ENCODE measurements around the gene CYB5R3.
"Not testable (repeated sequence)": the region's sequence is repeated elsewhere in the genome, so short reads cannot be mapped to it uniquely, and the experiment has no call there.

Gene CYB5R3

DNA sequence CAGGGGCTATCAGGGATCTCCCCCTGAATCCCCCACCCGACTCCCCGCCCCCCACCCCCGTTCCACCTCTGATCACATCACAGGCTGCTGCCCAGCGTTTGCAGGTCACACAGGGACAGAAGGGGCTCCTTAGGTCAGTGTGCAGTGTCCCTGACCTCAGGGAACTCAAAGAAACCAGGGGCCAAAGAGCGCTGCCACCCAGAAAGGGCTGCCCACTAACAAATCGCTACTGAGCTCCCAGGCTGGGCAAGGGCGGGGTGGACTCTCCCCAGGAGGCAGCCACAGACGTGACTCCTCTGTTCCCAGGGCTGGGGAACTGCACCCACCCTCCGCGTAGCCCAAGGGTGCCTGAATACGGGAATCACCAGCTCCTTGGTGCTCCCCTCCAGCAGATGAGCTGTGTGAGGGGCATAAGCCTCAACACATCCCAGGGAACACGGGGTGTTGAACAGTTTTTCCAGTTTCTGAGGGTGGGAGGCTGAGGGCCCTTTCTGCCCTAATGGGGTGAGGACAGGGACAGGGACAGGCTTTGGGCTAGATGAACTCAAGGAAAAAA, 24.6 kb downstream of the CYB5R3 start:
- DNase-seq (ENCODE audit: low read depth, low spot score): no peak

DNA sequence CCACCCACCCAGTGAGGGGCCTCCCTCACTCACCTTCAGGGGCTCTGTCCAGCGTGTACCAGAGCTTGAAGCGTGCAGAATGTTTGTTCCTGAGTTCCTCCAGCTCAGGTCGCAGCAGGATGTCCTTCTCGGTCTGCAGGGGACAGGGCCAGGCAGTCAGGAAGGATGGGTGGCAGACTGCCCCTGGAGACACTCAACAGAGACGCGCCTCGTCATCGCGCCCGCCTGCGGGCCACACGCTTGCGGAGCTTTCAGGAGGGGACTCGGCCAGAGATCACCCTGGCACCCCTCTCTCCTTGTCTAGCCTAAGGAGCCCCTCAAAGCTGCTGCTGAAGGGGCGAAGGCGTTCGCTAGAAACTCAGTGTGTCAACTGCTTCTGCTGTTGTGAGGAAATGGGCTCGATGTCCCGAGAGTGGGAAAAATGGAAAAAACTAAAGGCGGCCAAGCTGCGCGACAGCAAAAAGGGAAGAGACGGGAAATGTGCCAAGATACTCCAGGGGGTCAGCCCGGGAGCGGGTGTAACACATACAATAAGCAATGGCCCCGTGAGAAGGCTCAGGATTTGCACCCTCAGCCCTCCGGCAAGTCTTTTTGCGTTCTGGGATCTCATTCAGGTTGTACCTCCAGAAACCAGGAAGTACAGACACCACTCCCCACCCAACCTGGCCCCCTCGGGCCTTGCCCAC, 25.3 kb downstream of the CYB5R3 start:
- DNase-seq (ENCODE audit: low read depth, low spot score): no peak

GRCh38 chr22:42623301-42623751, 25.9 kb downstream of the CYB5R3 start:
- DNase-seq (ENCODE audit: low read depth, low spot score): no peak

DNA sequence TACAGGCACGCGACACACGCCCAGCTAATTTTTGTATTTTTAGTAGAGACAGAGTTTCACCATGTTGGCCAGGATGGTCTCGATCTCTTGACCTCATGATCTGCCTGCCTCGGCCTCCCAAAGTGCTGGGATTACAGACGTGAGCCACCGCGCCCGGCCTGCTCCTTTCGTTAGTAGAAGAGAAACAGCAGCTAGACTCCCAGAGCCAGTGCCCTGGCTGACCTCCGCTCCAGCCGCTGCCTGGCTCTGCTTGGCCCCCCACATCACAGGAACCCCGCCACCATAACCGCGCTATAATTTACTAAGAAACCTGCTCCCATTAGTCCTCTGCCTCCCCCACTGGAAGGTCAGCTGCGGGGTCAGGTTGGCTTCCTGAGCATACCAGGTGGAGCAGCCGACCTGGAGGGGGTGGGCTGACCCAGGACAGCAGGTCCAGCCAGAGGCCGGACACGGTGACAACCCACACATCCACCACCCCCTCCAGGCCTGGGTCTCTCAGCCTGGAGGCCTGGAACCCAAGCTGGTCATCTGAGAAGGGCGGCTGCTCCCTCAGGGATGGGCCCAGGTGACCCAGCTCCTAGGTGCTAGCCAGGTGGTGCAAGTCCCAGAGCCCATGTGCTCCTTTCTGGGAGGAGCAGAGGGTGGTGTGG, 27.0 kb downstream of the CYB5R3 start:
- no peak for DNase-seq (ENCODE audit: low read depth, low spot score)

- peak; percentile 88 for DNase-seq (ENCODE audit: low read depth, low spot score)
These were observed 27.6 kb downstream of the CYB5R3 start for GRCh38 chr22:42621505-42622002.

DNA sequence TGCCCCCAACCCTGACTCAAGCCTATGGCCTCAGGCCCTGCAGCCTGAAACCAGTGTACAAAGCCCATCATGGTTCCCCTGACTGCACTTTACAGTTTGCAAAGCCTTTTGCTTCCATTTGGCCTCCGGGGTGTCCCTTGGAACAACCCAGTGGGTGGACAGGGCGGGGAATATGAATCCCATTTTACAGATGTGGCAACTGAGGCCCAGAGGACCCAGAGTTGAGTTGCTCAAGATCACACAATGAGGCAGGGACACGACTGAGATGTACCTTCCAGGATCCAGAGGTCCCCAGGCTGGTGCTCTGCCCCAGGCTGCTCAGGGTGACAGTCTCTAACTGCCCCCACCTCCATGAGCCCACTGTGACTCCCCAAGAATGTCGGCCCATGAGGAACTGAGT, 29.1 kb downstream of the CYB5R3 start:
- no peak for DNase-seq (ENCODE audit: low read depth, low spot score)

GRCh38 chr22:42619261-42620063, 29.7 kb downstream of the CYB5R3 start:
- no peak for DNase-seq (ENCODE audit: low read depth, low spot score)

DNA sequence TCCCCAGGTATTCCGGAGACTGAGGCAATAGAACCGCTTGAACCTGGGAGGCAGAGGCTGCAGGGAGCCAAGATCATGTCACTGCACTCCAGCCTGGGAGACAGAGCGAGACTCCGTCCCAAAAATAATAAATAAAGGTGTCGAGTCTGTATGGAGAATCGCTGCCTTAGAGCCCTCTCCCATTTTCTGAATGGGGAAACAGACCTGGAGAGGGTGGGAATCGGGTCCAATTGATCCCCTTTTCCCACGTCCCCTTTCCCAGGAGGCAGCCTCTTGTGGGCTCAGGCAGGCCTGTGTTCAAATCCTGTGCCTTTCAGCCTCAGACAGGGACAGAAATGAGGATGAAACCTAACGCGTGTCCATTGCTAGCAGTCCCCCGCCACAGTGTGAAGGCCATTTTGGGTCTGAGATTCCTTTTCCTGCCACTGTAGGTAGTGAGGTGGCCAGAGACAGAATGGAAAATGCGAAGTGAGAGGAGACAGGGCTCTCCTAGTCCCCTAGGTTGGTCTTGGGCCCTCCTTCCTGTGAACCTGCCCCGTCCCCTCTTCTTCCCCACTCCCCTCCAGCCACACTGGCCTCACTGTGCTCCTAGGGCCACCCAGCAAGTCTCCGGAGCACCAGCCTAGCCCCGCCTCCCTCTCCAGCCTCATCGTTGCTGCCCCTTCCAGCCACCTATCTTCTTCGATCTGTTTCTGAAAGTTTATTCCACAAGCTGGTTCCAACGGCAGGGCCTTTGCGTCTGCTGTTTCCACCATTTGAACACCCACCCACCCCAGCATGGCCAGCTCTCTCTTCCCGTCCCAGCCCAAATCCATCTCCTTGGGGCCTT, 31.8 kb downstream of the CYB5R3 start:
- DNase-seq (ENCODE audit: low read depth, low spot score): no peak

DNA sequence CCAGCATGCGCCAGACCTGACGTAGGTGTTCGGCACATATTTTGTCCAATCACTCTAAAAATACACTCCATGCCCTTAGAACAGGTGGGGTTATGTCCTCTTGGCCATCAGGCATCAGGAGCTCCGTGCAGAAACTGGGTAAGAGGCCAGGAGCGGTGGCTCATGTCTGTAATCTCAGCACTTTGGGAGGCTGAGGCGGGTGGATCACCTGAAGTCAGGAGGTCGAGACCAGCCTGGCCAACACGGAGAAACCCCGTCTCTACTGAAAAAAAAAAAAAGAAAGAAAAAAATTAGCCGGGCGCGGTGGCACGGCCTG, 33.4 kb downstream of the CYB5R3 start:
- not testable (repeated sequence) for DNase-seq (ENCODE audit: low read depth, low spot score)

GRCh38 chr22:42615092-42615859, 33.9 kb downstream of the CYB5R3 start:
- peak; percentile 98 for DNase-seq (ENCODE audit: low read depth, low spot score)

DNA sequence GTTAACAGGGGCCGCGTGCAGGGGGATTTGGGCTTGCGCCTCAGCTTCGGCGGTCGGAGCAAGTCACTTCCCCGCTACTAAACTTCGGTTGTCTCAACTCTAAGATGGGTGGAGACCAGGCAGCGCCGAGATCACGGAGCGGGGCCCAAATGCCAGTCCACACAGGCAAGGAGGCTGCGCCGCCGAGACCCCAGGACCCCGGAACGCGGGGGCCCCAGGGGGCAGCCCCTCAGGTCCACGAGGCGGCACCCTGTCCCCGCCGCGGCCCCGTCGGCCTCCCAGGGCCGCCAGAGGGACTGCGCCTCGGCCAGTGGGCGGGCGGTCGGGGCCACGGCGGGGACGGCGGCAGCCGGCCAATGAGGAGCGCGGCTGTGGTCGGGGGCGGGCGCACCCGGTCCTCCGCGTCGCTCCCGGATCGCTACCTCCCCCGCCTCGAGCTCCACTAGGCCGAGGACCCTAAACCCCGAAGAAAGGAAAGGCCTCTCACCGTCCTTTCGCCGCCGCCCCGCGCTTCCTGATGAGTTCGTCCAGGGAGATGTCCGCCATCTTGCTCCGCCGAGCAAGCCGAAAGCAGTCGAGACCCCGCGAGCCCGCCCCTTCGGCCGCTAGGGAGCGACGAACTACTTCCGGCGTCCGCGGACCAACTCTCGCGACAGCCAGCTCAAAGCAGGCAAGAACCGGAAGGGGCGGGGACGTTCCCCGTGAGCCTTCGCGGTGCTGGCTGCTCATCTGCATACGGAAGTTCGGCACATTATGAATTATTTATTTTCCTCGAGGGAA, 34.7 kb downstream of the CYB5R3 start, which contains the start of gene POLDIP3:
Gene POLDIP3 (minus strand): TSS at position 572 of the 780 bp plus-strand sequence. CDS start 26 bp downstream, at position 546.
- peak; percentile 99 for DNase-seq (ENCODE audit: low read depth, low spot score)

DNA sequence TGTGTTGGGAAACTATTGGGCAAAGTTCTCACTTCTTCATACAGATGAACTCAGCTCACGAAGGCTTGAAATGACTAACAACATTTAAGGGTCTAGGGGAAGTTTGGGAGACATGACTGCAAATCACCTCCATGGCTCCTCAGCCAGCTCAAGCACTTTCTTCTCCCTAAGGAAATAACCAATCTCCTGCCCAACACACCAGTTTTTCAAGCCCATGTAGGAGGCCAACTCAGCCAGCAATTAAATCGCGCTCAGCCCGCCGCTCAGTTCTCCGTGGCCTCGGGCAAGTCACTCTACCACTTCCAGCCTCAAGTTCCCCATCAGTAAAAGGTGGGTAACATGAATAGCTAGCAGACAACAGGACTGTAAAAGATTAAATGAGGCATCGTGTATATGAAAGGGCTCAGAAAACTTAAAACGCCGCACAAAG, 35.3 kb downstream of the CYB5R3 start:
- peak; percentile 57 for DNase-seq (ENCODE audit: low read depth, low spot score)

- DNase-seq (ENCODE audit: low read depth, low spot score): no peak
These were observed 36.9 kb downstream of the CYB5R3 start for GRCh38 chr22:42612336-42612735.

- no peak for DNase-seq (ENCODE audit: low read depth, low spot score)
These were observed 38.1 kb downstream of the CYB5R3 start for GRCh38 chr22:42611051-42611450.

GRCh38 chr22:42610186-42610585, 39.0 kb downstream of the CYB5R3 start:
- no peak for DNase-seq (ENCODE audit: low read depth, low spot score)

- DNase-seq (ENCODE audit: low read depth, low spot score): peak; percentile 81
These were observed 40.3 kb downstream of the CYB5R3 start for GRCh38 chr22:42608823-42609361.

DNA sequence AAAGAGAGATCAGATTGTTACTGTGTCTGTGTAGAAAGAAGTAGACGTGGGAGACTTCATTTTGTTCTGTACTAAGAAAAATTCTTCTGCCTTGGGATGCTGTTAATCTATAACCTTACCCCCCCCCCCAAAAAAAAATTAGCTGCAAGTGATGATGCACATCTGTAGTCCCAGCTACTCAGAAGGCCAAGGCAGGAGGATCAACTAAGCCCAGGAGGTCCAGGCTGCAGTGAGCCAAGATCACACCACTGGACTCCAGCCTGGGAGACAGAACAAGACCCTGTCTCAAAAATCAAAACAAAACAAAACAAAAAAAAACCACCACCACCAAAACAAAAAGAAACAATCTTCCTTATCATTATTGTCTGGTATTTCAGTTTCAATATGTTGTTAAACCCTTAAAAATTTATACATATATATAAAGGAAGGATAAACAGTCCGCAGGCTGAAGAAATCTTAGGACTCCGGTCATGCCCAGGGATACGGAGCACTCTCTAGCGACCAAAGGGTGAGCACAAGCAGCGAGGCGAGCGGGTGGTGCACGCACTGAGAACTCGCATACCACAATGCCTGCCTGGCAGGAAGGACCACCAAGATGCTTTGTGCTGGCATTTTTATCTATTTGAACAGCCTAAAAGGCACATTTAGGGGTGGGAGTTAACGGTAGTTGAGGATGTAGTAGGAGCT, 40.9 kb downstream of the CYB5R3 start:
- no peak for DNase-seq (ENCODE audit: low read depth, low spot score)

DNA sequence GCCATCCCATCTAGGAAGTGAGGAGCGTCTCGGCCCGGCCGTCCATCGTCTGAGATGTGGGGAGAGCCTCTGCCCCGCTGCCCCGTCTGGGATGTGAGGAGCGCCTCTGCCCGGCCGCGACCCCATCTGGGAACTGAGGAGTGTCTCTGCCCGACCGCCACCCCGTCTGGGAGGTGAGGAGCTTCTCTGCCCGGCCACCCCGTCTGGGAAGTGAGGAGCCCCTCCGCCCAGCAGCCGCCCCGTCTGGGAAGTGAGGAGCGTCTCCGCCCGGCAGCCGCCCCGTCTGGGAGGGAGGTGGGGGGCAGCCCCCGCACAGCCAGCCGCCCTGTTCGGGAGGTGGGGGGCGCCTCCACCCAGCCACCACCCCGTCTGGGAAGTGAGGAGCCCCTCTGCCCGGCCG, 41.6 kb downstream of the CYB5R3 start:
- not testable (repeated sequence) for DNase-seq (ENCODE audit: low read depth, low spot score)

DNA sequence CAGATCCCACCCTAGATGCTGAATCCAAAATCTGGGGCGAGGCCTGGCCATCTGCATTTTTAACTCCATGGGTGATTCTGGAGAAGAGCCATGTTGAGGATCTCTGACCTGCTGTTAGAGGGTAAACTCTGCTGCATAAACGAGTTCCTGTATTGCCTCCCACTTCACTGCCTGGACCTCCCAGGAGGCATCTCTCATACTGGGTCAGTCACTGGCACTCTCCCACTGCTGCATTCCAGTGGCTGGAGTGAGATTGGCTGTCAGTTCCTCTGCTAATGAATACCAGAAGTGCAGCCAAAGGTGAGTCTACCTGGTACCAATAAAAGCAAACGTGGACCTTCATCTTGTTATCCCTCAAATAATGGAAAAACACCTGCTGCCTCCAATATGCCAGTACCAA, 44.8 kb downstream of the CYB5R3 start:
- peak; percentile 84 for DNase-seq (ENCODE audit: low read depth, low spot score)
